ENCODE results near the gene NOC3L.
"Not testable (repeated sequence)": the region's sequence is repeated elsewhere in the genome, so short reads cannot be mapped to it uniquely, and the experiment has no call there.

NOC3L gene

GRCh38 chr10:94361171-94361794, 1.5 kb downstream of the NOC3L start:
- peak; percentile 43 for DNase-seq

- DNase-seq, result no peak
These were observed 4.3 kb downstream of the NOC3L start for GRCh38 chr10:94358480-94358879.

GRCh38 chr10:94357193-94357592, 5.5 kb downstream of the NOC3L start:
- no peak for DNase-seq

- DNase-seq, result no peak
These were observed 6.9 kb downstream of the NOC3L start for GRCh38 chr10:94355841-94356240.

GRCh38 chr10:94353336-94353735, 9.4 kb downstream of the NOC3L start:
- no peak for DNase-seq

- no peak for DNase-seq
These were observed 11.7 kb downstream of the NOC3L start for GRCh38 chr10:94351089-94351488.

GRCh38 chr10:94350500-94350899, 12.2 kb downstream of the NOC3L start:
- not testable (repeated sequence) for DNase-seq

GRCh38 chr10:94349327-94349726, 13.4 kb downstream of the NOC3L start:
- DNase-seq, result no peak

GRCh38 chr10:94344522-94345122, 18.1 kb downstream of the NOC3L start:
- no peak for DNase-seq

- DNase-seq, result no peak
These were observed 19.6 kb downstream of the NOC3L start for GRCh38 chr10:94343151-94343550.

GRCh38 chr10:94334857-94335256, 27.9 kb downstream of the NOC3L start:
- no peak for DNase-seq

GRCh38 chr10:94333051-94333450, 29.7 kb downstream of the NOC3L start:
- DNase-seq, result no peak

- no peak for DNase-seq
These were observed 34.1 kb downstream of the NOC3L start for GRCh38 chr10:94328613-94329012.

GRCh38 chr10:94327649-94328048, 35.1 kb downstream of the NOC3L start:
- no peak for DNase-seq

- no peak for DNase-seq
These were observed 38.0 kb downstream of the NOC3L start for GRCh38 chr10:94324609-94325233.

GRCh38 chr10:94320285-94320914, 42.3 kb downstream of the NOC3L start:
- DNase-seq, result peak; percentile 60

GRCh38 chr10:94316560-94316959, 46.2 kb downstream of the NOC3L start:
- no peak for DNase-seq

GRCh38 chr10:94315975-94316464, 46.7 kb downstream of the NOC3L start:
- no peak for DNase-seq

GRCh38 chr10:94315024-94315451, 47.7 kb downstream of the NOC3L start:
- DNase-seq, result no peak

GRCh38 chr10:94310369-94310768, 52.4 kb downstream of the NOC3L start:
- no peak for DNase-seq

- no peak for DNase-seq
These were observed 53.9 kb downstream of the NOC3L start for GRCh38 chr10:94308866-94309265.

GRCh38 chr10:94307046-94307615, 55.6 kb downstream of the NOC3L start:
- no peak for DNase-seq

- DNase-seq, result no peak
These were observed 58.8 kb downstream of the NOC3L start for GRCh38 chr10:94303929-94304328.
